GM23338 (cell line): ENCODE results near the gene MIB2. TPM values are rescaled to one million over a fixed set of nuclear protein-coding genes. Genes with fewer than 3 reads are reported as not detected.

ENCODE experiments used
- ATAC-seq: fragments of 200-7000 bp; cut with Tn5 transposase; 3 replicates; pipeline ENCODE4 v1.9.1; 2020
- DNase-seq: peaks from one replicate; pipeline ENCODE4 v3.0.0-alpha.2; 2015; ENCODE audit warnings: low spot score
- H2AFZ ChIP-seq: fragments of 200-600 bp; sonication (generic); 2 replicates; pipeline ENCODE4 v1.8.0; 2016; ENCODE audit warnings: antibody characterized with exemption, mild to moderate bottlenecking, moderate library complexity
- H3F3A ChIP-seq: fragments of 200-600 bp; sonication (generic); replicated peaks from 2 replicates; pipeline ENCODE4 v1.8.0; 2017; ENCODE audit warnings: antibody characterized with exemption, mixed run types, low read depth
- H3K27ac ChIP-seq: fragments of 200-600 bp; sonication (generic); 2 replicates; pipeline ENCODE4 v1.6.1; 2016; ENCODE audit warnings: low read depth
- H3K27me3 ChIP-seq: fragments of 200-600 bp; sonication (generic); 2 replicates; pipeline ENCODE4 v1.8.0; 2016; ENCODE audit warnings: mild to moderate bottlenecking, mixed run types, moderate library complexity; ENCODE audit not compliant: insufficient read depth
- H3K36me3 ChIP-seq: fragments of 200-600 bp; sonication (generic); 2 replicates; pipeline ENCODE4 v1.8.0; 2016; ENCODE audit warnings: mild to moderate bottlenecking; ENCODE audit not compliant: insufficient read depth
- H3K4me1 ChIP-seq: fragments of 200-600 bp; sonication (generic); 2 replicates; pipeline ENCODE4 v1.8.0; 2016; ENCODE audit warnings: mild to moderate bottlenecking, moderate library complexity; ENCODE audit not compliant: insufficient read depth
- H3K4me2 ChIP-seq: fragments of 200-600 bp; sonication (generic); 2 replicates; pipeline ENCODE4 v1.7.1; 2017; ENCODE audit warnings: mixed run types
- H3K4me3 ChIP-seq: fragments of 200-600 bp; sonication (generic); 2 replicates; pipeline ENCODE4 v1.6.1; 2016; ENCODE audit warnings: mixed run types
- H3K79me2 ChIP-seq: fragments of 200-600 bp; sonication (generic); replicated peaks from 2 replicates; pipeline ENCODE4 v1.8.0; 2017; ENCODE audit warnings: mild to moderate bottlenecking; ENCODE audit not compliant: insufficient read depth
- H3K9me2 ChIP-seq: fragments of 200-600 bp; sonication (generic); 2 replicates; pipeline ENCODE4 v1.8.0; 2017; ENCODE audit not compliant: insufficient read depth
- H4K20me1 ChIP-seq: fragments of 200-600 bp; sonication (generic); replicated peaks from 2 replicates; pipeline ENCODE4 v1.8.0; 2017; ENCODE audit warnings: mild to moderate bottlenecking; ENCODE audit not compliant: insufficient read depth
- H3K27ac Mint-ChIP-seq: 2 replicates; pipeline ENCODE4 v1.8.0; 2020; ENCODE audit warnings: inconsistent platforms, mild to moderate bottlenecking, moderate library complexity, mixed read lengths
- H3K27me3 Mint-ChIP-seq: 3 replicates; pipeline ENCODE4 v1.8.0; 2022; ENCODE audit warnings: low read depth, mild to moderate bottlenecking, moderate library complexity, mixed read lengths, inconsistent platforms; ENCODE audit not compliant: insufficient read depth, poor library complexity
- H3K36me3 Mint-ChIP-seq: 3 replicates; pipeline ENCODE4 v1.8.0; 2021; ENCODE audit warnings: low read depth, mild to moderate bottlenecking, inconsistent platforms, moderate library complexity, mixed read lengths
- H3K4me1 Mint-ChIP-seq: 3 replicates; pipeline ENCODE4 v1.8.0; 2020; ENCODE audit warnings: mild to moderate bottlenecking, inconsistent platforms, mixed read lengths
- H3K4me3 Mint-ChIP-seq: 3 replicates; pipeline ENCODE4 v1.8.0; 2021; ENCODE audit warnings: moderate library complexity, mild to moderate bottlenecking, inconsistent platforms, mixed read lengths
- H3K9me3 Mint-ChIP-seq: 3 replicates; pipeline ENCODE4 v1.8.0; 2020; ENCODE audit warnings: moderate library complexity, mild to moderate bottlenecking, inconsistent platforms, mixed read lengths
- CREB1 ChIP-seq: fragments of 250-450 bp; sonication (Bioruptor Pico); IDR thresholded peaks from 2 replicates; pipeline ENCODE4 v1.5.0; 2020; ENCODE audit warnings: low read depth, mild to moderate bottlenecking, moderate library complexity
- POLR2AphosphoS5 ChIP-seq: IDR thresholded peaks from 2 replicates; pipeline ENCODE4 v1.6.1; 2016; ENCODE audit warnings: antibody characterized with exemption, low read depth
- STAT1 ChIP-seq: IDR thresholded peaks from one replicate; pipeline ENCODE4 v1.6.1; 2016; ENCODE audit warnings: antibody characterized with exemption; ENCODE audit not compliant: unreplicated experiment
- ZNF331 ChIP-seq: fragments of 250-450 bp; sonication (Bioruptor Pico); IDR thresholded peaks from 2 replicates; pipeline ENCODE4 v1.5.0; 2020; ENCODE audit warnings: low read depth, mild to moderate bottlenecking, moderate library complexity
- ZNF462 ChIP-seq: fragments of 250-450 bp; sonication (Bioruptor Pico); IDR thresholded peaks from 2 replicates; pipeline ENCODE4 v1.5.0; 2020; ENCODE audit warnings: mild to moderate bottlenecking, moderate library complexity
- polyA plus RNA-seq: library from polyadenylated mRNA; unstranded; fragments of >200 nt; fragmentation: Nextera tagmentation; extraction: Ambion mirVana; gene quantifications from 2 replicates; pipeline ENCODE4 v1.2.1, GENCODE V29; 2016
- total RNA-seq: library from RNA; depleted of rRNA; stranded (reverse); fragments of >200 nt; shearing (Covaris generic); gene quantifications from 2 replicates; pipeline ENCODE4 v1.2.3, GENCODE V29; 2014
- TF ChIP-seq, protein P1 (sequence below), 2 experiments: fragments of 200-600 bp in 1 of 2; sonication (generic) in 1 of 2; conservative IDR thresholded peaks; 2 replicates each; pipeline versions ENCODE4 v1.5.1 to v1.6.1; 2016 to 2017; ENCODE audit warnings: antibody characterized with exemption in 2 of 2, low read depth in 2 of 2, mild to moderate bottlenecking in 2 of 2, moderate library complexity in 1 of 2
- TF ChIP-seq, protein P2 (sequence below): IDR thresholded peaks from 2 replicates; pipeline ENCODE4 v1.6.1; 2016; ENCODE audit warnings: antibody characterized with exemption

MIB2 gene
- total and polyA plus RNA-seq, 2 experiments from 2014 or later, result 82.6 to 104 TPM

- Histone ChIP-seq H2AFZ (no peak overlapping the region), H3F3A (no peaks in the 10 kb centered on the region), H3K27me3 (no peaks in the 10 kb centered on the region), H3K36me3 (no peaks in the 10 kb centered on the region; the same call in 1 of the 2 replicates), H3K4me1 (no peaks in the 10 kb centered on the region), H3K9me2 (no peaks in the 10 kb centered on the region), H3K79me2 (no peaks in the 10 kb centered on the region), H4K20me1 (no peaks in the 10 kb centered on the region; the same call in 1 of the 2 replicates), H3K4me2 (no peak overlapping the region), H3K4me3 (no peak overlapping the region), H3K27ac (no peak overlapping the region)
- H3K9me3 Mint-ChIP-seq, result no peaks in the 10 kb centered on the region
- H3K4me3 Mint-ChIP-seq, result no peak overlapping the region
- H3K27ac Mint-ChIP-seq, result no peak overlapping the region
- ATAC-seq, result no peak
- TF ChIP-seq, protein P1, sequence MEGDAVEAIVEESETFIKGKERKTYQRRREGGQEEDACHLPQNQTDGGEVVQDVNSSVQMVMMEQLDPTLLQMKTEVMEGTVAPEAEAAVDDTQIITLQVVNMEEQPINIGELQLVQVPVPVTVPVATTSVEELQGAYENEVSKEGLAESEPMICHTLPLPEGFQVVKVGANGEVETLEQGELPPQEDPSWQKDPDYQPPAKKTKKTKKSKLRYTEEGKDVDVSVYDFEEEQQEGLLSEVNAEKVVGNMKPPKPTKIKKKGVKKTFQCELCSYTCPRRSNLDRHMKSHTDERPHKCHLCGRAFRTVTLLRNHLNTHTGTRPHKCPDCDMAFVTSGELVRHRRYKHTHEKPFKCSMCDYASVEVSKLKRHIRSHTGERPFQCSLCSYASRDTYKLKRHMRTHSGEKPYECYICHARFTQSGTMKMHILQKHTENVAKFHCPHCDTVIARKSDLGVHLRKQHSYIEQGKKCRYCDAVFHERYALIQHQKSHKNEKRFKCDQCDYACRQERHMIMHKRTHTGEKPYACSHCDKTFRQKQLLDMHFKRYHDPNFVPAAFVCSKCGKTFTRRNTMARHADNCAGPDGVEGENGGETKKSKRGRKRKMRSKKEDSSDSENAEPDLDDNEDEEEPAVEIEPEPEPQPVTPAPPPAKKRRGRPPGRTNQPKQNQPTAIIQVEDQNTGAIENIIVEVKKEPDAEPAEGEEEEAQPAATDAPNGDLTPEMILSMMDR (conservative IDR thresholded peaks at IDR 0.05; ENCODE audit: low read depth in 2 of 2), result no peak
- no peak for TF ChIP-seq ZNF331 (CRISPR knock-in tag)
- TF ChIP-seq, protein P2, sequence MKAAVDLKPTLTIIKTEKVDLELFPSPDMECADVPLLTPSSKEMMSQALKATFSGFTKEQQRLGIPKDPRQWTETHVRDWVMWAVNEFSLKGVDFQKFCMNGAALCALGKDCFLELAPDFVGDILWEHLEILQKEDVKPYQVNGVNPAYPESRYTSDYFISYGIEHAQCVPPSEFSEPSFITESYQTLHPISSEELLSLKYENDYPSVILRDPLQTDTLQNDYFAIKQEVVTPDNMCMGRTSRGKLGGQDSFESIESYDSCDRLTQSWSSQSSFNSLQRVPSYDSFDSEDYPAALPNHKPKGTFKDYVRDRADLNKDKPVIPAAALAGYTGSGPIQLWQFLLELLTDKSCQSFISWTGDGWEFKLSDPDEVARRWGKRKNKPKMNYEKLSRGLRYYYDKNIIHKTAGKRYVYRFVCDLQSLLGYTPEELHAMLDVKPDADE, result no peak
- peaks cover 29% of the 10 kb centered on the region for H3K36me3 Mint-ChIP-seq
- DNase-seq, result no peak
- peaks cover 5% of the 10 kb centered on the region for H3K27me3 Mint-ChIP-seq
- H3K4me1 Mint-ChIP-seq, result no peaks in the 10 kb centered on the region
Measured at GRCh38 chr1:1664941-1665814, 49.9 kb downstream of the MIB2 start.

GRCh38 chr1:1665815-1666251 is 50.5 kb downstream of the MIB2 start:
- H3K27ac Mint-ChIP-seq, result no peak overlapping the region
- peaks cover 5% of the 10 kb centered on the region for H3K27me3 Mint-ChIP-seq
- TF ChIP-seq POLR2AphosphoS5 (no peak), ZNF462 (CRISPR knock-in tag) (no peak), CREB1 (no peak), STAT1 (no peak)
- TF ChIP-seq, protein P1 (conservative IDR thresholded peaks at IDR 0.05; ENCODE audit: low read depth in 2 of 2), result peak; percentile 65 to 76
- H3K4me1 Mint-ChIP-seq, result no peaks in the 10 kb centered on the region
- H3K4me3 Mint-ChIP-seq, result no peak overlapping the region
- Histone ChIP-seq H3F3A (no peaks in the 10 kb centered on the region), H3K4me3 (no peak overlapping the region), H4K20me1 (no peaks in the 10 kb centered on the region; the same call in 1 of the 2 replicates), H3K27ac (no peak overlapping the region), H3K9me2 (no peaks in the 10 kb centered on the region), H3K27me3 (no peaks in the 10 kb centered on the region), H3K4me2 (no peak overlapping the region), H3K79me2 (no peaks in the 10 kb centered on the region), H3K36me3 (no peaks in the 10 kb centered on the region; the same call in 1 of the 2 replicates), H3K4me1 (no peaks in the 10 kb centered on the region), H2AFZ (no peak overlapping the region)
- H3K36me3 Mint-ChIP-seq, result peaks cover 29% of the 10 kb centered on the region
- no peaks in the 10 kb centered on the region for H3K9me3 Mint-ChIP-seq
- ATAC-seq (peak; percentile 92), DNase-seq (peak; percentile 47)
